Stimulated activated CD4-positive, alpha-beta T cell treated with anti-CD3 and anti-CD28 coated beads, TNF-alpha, amount 100 ng/mL, for 24 hours (primary cell): ENCODE measurements around the gene RANBP17.
"Not testable (repeated sequence)": the region's sequence is repeated elsewhere in the genome, so short reads cannot be mapped to it uniquely, and the experiment has no call there.

Experiments used
- DNase-seq, 3 experiments: peaks; one replicate each; pipeline ENCODE4 v3.0.0-alpha.2; 2020; ENCODE audit warnings: low read depth in 3 of 3

Gene RANBP17

DNA sequence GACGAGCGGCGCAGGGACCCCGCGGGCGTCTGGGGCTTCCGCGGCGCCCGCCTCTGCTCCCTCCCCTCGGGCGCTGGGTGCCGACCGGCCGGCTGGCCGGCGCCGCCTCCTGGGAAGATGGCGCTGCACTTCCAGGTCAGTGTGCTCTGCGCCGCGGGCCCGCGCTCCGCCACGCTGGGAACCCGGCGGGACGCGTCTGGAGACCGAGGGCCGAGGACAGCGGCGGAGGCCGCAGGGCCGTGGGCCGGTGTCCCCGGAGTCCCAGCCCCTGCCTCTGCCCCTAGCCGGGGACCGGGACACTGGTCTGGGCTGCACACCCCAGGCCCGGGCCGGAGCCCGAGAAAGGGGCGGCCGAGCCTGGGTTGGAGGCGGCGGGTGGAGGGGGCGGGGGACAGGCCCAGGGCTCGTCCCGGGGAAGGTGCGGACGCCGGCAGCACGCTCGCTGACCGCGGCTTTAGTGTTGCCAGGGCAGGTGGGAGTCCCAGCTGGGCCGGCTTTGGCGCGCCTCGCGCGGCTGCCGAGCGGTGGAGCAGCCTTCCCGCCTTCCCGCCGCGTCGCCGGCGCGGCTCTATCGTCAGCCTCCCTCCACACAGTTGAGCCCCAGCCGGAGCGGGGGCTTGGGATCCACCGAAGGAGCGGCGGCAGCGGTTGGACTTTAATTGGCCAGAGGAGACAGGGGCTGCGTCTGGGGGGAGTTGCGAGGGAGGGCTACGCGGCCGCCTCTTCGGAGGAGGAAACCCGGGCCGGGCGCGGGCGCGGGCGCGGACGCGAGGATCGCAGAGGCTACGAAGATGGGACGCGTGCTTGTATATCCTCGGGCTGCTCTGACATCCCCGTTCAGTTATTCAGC, at the start of gene RANBP17:
Gene RANBP17 (plus strand): TSS at position 102 of the 850 bp plus-strand sequence.
- DNase-seq: no peak

GRCh38 chr5:170813231-170813630, 48.6 kb upstream of the RANBP17 start:
- DNase-seq: no peak

DNA sequence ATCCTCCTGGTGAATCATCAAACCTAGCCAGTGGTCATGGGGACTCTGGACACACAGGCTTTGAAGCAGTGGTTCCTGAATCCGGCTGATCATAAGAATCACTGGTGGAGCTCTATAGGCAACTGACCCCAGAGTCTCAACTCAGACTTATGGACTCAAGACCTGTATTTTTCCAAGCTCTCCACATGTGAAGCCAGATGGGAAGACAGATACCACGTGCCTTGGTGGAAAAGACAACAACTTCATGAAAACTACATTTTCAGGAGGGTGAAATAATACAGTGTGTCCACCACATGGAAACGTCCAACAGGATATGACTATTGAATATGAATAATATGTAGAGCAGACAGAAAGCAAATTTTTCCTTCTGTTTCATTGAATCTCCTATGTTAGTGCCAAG, 44.6 kb upstream of the RANBP17 start:
- DNase-seq: no peak

DNA sequence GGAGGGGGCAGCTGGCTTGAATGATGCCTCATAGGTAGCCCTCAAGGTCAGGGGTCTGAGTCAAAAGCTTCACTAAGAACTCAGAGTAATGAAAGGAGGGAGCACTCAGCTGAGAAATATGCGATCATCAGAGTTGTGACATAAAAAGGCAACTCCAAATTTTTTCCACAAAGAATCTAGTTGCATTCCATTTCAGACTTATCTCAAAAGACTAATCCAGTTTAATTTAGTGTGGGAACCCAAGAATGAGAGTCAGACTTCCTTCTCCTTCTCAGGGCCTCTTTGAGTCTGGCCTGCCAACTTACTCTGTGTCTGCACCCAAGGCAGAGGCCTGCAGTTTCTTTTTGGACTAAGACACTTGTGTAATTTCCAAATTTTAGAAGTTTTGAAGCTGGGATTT, 43.6 kb upstream of the RANBP17 start:
- DNase-seq: no peak

GRCh38 chr5:170819824-170820223, 42.0 kb upstream of the RANBP17 start:
- DNase-seq: no peak

- DNase-seq: no peak
Measured at GRCh38 chr5:170821257-170821800, 40.5 kb upstream of the RANBP17 start.

- no peak for DNase-seq
Measured at GRCh38 chr5:170826117-170826516, 35.7 kb upstream of the RANBP17 start.

- no peak for DNase-seq
Measured at GRCh38 chr5:170832241-170832640, 29.6 kb upstream of the RANBP17 start.

DNA sequence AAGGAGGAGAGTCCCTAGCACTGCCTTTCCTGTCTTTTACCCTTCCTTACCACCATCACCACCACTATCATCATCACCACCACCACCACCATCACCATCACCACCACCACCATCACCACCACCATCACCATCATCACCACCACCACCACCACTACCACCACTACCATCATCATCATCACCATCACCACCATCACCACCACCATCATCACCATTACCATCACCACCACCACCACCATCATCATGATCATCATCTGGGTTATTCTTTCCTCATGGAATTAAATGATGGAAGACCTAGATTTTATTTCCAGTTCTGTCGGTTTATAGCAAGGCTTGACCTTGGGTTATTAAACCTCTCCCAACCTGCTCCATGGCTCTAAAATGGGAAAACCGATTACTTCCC, 27.8 kb upstream of the RANBP17 start:
- not testable (repeated sequence) for DNase-seq

DNA sequence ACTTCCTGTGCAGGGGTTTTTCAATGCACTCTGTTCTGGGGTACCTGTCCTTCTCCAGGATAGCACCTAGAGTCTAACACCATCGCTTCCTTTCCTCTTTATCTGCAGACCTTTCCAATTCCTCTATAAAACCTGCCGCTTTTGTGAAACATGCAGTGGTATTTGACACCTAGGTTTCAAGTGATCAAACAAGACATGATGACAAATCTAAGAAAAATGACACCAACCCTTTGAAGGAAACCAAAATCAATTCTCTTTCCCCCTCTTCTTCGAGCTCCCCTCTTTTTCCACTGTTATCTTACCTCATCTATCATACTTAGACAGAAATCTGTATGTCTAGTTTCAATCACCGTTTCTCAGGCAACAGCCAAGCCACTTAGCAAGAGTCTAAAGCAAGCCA, 25.6 kb upstream of the RANBP17 start:
- no peak for DNase-seq

DNA sequence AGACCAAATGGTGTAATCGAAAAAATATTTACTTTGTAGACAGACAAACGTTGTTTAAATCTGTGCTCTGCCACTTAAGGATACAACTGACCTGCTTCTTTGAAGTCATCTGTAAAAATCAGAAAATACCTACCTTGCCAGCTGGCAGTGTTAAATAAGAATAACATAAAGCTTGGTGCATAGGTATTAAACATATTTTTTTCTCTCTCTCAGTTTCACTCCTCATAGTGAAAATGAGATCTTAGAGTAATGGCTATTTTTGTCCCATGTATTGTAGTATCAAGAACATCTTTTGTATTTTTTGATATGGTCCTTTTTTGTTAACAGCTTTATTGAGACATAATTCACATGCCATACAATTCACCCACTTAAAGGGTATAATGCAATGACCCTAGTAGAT, 17.9 kb upstream of the RANBP17 start:
- DNase-seq: no peak

GRCh38 chr5:170844651-170845050, 17.2 kb upstream of the RANBP17 start:
- DNase-seq: no peak

- no peak for DNase-seq
Measured at GRCh38 chr5:170846416-170846815, 15.4 kb upstream of the RANBP17 start.

DNA sequence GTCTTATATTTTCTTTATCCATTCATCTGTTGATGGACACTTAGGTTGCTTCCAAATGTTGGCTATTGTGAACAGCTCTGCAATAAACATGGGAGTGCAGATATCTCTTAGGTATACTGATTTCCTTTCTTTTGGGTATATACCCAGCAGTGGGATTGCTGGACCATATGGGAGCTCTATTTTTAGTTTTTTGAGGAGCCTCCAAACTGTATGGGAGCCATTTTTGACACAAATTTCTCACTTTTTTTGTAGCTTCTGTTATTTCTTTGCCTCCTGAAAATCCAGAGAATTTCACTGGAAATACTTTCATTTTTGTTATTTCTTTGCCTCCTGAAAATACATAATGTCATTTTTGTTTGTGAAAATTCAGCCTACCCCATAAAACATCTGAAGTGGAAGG, 15.0 kb upstream of the RANBP17 start:
- no peak for DNase-seq

GRCh38 chr5:170848033-170848432, 13.8 kb upstream of the RANBP17 start:
- DNase-seq: no peak

- DNase-seq: no peak
Measured at GRCh38 chr5:170849374-170849773, 12.4 kb upstream of the RANBP17 start.

DNA sequence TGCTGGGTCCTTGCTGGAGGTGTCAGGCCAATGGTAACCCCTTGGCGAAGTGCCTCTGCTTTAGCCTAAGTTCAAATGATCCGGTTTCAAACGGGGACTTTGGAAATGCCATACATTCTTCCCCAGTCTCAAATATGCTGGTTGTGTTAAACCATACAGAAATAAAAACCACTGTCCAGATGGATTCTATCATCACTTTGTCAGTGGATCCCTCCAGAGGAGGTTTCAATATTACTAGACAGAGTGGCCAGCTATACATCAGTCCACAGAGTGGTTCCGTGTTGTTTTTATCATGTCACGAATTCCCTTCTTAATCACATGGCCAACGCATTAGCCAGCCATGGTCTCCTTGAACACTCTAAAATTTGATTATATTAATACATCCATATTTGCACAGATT, 7.3 kb upstream of the RANBP17 start:
- no peak for DNase-seq

- no peak for DNase-seq
Measured at GRCh38 chr5:170857066-170857465, 4.8 kb upstream of the RANBP17 start.

- DNase-seq: no peak
Measured at GRCh38 chr5:170860415-170860814, 1.4 kb upstream of the RANBP17 start.

DNA sequence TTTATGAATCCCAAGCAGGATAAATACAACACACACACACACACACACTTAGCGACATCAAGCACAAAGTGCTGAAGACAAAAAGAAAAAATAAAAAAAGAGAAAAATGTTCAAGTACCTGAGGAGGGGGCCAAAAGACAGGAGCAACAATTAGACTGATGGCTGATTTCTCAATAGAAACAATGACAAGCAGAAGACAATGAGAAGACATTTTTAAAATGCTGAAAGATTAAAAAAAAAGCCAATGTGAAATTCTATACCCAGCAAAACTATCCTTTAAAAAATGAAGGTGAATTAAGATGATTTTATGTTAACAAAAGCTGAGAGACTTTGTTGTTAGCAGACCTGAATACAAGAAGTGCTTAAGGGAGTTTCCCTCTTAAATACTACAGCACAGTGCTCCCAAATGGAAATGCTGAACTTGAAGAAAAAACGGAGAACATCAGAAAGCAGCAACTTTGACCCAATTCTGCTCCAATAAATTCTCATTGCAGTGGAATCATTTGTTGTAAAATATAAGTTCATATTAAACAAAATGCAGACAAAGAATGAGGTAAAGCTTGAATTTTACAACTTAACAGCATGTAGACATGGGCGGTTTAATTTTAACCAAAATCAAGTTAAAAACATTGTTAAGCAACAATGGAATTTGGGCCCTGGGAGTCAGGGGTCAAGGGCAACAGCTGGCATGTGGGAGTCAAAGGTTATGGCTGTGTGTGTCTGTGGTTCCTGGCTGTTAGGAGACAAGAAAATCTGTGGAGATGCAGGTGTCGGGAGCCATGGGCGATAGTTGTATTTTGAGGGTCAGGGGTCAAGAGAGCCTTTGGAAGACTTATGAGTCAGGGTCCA, 776 bp upstream of the RANBP17 start:
- DNase-seq: no peak

DNA sequence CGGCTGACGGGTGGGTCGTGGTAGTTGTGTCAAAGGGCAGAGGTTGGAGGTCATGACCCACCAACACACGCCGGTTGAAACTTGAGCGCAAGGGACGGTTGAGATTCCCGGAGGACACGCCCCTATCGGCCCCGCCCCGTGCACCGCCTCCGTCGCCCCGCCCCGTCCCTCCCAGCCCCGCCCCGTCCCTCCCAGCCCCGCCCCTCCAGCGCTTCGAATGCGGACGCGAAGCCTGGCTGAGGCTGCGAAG, 226 bp upstream of the RANBP17 start:
- DNase-seq: no peak

GRCh38 chr5:170863646-170864045, 1.8 kb downstream of the RANBP17 start:
- DNase-seq: no peak

GRCh38 chr5:170865622-170866021, 3.8 kb downstream of the RANBP17 start:
- no peak for DNase-seq
